ENCODE data around the gene WDR37.

The WDR37 gene

DNA sequence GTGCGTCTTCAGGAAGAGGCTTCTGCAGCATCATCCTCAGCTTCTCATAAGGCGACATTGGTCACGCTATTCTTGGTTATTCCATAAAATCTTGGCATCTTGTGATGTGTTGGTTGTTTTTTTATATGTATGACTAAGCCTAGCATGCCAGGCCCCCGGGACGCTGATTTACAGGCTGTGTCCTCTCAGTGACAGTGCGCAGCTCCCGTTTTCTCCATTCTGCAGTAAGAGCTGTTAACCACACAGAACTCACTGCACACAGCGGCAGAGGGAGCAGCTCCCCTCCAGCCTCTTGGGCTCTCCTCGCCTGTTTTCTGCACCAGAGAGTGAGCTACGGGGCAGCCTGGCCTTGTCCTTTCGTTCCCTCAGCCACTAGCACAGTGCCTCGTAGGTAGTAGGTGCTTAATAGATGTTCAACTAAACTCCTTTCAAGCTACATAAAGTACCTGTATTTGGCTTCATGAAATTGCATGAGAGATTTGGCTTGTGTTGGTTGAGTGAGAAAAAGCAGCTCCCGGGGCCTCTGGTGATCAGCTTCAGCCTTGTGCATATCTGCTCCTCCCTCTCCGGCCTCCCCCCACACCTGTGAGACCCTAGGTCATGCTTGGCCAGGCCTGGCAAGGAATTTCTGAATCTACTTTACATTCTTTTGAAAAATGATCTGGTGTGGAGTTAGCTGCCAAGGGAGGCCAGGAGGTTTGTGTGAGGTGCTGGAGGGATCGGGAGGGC lies 116.2 kb downstream of the WDR37 start:
- DNase-seq: no peak

DNA sequence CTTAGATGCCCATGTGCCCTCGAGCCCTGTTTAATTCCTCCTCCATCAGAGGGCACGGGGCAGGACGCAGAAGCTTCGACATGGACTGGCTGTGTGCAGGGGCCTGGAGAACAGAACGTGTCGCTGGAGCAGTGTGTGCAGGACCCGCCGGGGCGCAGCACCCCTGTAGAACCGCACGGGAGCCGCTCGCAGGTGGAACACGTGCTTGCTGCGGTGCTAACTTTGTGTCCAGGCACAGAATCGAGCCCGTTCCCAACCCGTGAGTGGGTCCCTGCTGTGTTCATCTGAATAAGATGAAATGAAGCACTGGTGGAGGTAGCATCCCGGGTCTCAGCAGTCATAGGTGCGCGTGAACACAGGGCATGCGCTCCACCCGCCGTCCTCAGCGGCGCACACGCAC lies 116.9 kb downstream of the WDR37 start:
- DNase-seq: no peak

DNA sequence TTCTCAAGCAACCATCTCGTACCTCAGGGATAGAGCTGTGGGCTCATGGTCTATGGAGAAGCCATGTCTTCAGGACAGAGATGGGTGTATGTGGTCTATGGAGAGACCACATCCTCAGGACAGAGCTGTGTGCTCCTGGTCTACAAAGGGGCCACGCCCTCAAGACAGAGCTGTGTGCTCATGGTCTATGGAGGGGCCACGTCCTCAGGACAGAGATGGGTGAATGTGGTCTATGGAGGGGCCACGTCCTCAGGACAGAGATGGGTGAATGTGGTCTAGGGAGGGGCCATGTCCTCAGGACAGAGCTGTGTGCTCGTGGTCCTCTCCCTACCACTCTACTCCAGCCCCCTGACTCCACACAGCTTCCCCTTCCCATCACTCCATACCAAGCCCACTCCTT lies 117.8 kb downstream of the WDR37 start:
- no peak for DNase-seq

DNA sequence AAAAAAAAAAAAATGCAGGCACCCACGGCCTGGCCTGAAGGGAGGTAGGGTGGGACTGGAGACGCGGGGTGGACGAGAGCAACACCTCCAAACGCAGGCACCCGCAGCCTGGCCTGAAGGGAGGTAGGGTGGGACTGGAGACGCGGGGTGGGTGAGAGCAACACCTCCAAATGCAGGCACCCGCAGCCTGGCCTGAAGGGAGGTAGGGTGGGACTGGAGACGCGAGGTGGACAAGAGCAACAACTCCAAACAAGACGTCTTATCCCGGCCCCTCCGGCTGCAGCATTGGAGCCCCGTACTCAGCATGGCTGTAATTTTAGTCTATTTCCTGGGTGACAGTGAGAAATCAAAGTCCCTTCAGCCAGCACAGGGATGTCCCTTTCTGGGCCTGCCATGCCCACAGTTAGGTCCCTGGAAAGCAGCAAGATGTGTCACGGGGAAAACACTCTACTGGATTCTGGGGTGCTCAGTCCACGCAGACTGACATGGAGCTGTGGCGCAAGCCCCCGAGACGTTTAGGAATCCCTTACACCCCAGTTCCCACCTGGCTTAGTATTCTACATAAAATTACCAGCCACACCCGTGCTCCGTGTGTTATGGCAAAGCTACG lies 119.9 kb downstream of the WDR37 start:
- DNase-seq: no peak

DNA sequence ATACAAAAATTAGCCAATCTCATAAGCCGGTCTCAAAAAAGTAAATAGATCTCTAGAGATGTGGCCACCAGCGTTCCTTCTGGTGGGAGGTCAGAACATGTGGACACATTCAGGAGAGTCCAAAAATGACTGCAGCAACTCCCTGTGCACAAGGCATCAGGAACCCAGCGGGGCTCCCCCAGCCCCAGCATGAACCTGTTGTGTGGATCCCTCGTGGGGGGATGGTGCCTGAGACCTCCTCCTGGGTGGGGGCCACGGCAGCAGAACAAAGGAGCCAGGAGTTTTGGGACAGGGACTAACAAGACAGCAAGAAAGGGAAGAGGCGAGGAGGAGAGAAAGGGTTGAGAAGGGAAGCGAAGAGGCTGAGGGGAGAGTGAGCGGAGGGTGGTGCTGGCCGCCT lies 121.8 kb downstream of the WDR37 start:
- DNase-seq: no peak

DNA sequence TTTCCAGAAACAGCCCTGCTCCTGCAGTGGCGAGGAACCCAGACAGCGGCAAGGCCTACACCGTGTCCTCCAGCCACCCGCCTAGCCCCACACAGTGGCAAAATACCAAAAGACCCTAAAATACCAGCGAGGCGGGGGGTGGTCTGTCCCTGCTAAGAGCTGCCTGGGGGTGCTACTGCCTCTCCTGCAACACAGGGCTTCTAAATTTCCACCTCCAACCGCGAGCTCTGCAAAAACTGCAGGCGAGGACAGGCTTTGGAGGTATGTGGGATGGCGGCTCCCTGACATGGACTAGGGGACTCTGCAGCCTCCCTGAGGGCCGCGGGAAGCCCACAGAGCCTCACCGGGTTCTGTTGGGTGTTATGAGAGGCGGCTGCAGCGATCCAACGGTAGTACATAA lies 122.3 kb downstream of the WDR37 start:
- DNase-seq: no peak

DNA sequence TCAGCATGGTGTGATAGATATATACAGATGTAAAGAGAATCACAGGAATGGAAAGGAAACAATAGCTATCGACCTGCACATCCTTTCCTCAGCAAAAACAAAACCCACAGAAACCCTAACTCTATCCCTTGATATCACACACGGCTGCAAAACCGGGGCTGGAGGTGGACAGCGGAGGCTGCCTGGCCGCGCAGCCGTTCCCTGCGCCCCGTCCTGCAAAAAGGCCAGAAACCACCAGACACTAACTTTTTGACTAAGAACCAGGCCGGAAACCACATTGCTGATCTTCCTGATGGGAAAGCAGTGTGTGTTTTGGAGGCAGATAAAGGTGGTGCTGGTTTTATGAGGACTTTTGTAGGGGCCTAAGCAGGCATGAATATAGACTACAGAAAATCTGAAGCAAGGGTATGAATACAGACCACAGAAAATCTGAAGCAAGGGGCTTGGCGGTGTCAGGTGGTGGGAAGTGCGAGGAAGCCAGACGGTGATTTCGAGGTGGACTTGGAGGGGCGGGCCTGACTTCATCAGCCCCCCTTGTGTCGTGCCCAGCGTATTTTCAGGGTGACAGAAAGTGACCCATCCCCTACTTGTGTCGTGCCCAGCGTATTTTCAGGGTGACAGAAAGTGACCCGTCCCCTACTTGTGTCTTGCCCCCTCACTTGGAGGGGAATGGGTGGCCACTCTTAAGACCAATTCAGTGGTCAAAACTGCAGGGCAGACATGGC lies 123.3 kb downstream of the WDR37 start:
- DNase-seq: no peak

DNA sequence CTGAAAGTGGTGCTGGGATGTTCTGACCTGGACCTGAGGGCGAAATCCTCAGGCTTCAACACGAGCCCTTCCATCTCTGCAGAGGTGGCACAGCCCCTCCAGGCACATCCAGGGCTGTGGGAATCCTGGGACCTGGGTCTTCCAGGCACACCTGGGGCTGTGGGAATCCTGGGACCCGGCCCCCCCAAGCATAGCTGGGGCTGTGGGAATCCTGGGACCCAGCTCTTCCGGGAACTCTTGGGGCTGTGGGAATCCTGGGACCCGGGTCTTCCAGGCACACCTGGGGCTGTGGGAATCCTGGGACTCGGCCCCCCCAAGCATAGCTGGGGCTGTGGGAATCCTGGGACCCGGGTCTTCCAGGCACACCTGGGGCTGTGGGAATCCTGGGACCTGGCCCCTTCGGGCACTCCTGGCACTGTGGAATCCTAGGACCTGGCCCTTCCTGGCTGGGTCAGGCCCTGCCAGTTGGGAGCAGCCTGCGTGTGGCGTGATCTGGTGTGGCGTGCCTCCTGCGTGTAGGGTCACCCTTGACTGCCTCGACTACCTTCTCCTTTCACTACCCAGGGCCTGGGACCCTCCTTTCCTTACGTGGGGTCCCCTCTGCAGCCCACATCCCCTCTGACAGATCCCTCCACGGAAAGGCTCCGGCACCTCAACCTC lies 124.0 kb downstream of the WDR37 start:
- DNase-seq: no peak

DNA sequence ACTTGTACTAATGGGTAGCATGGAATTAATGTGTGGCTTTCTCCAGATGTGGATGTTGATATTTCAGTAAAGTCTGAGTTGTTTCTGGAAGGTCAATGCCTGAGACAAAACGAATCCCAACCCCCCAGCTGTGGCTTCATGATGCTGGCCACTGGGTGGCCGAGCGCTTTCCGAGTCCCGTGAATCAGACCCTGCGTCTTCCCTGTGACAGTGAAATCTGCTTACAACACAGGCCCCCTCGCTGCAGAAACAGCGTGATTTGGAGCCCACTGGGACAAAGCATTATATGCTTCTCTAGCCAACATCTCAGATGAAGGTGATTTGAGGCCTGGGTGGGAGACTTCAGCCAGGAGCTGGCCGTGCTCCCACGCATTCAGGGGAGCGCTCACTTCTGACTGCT lies 124.7 kb downstream of the WDR37 start:
- no peak for DNase-seq

Data from NCI-H2081 treated with DMSO at 0.1 percent for 48 hours (cell line).